GM21528 (cell line): ENCODE results near the gene LRRC58.
"Not testable (repeated sequence)": the region's sequence is repeated elsewhere in the genome, so short reads cannot be mapped to it uniquely, and the experiment has no call there.

Source experiments
- ATAC-seq: cut with Tn5 transposase; IDR thresholded peaks from one replicate; pipeline ENCODE4 v1.9.1; 2021; ENCODE audit warnings: mild to moderate bottlenecking, moderate library complexity; ENCODE audit not compliant: unreplicated experiment, low FRiP score

LRRC58 gene

DNA sequence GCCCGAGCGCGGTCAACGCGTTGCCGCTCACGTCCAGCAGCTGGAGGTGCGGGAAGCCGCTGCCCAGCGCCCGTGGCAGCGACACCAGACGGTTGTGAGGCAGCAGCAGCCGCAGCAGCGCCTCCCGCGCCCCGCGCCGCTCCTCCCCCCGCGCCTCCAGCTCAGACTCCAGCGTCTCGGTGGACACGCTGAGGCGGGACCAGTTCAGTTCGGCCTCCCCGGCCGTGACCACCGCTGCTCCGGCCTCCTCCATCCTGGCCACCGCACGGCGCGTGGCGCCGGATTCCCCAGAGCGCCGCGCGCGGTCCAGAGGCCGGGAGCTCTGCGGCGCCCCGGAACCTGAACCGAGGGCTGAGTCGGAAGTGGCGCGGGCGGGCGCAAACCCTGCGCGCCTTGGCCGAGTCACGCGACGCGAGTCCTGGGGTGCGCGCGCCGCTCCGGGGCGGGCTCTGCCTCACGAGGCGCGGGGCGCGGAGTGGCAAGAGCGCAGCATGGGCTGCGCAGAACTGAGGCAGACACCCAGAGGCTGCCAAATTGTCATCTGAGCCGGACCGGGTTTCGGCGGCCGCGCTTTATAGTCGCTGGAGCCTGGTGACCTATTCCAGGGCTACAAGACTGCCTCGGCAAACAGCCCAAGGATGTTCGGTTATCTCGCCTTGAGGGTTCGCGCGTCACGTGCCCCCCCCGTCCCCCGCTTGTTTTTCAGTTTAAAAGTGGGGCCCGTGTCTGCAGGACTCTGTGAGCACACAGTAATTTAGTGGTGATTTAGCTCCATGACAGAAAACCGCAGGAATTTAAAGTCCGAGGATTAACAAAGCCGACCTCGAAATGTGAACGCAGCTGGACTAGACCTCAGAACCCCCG is at the start of gene LRRC58:
LRRC58 (minus strand) TSS at position 364 of the 864 bp plus-strand sequence; CDS start at position 253, 111 bp downstream.
- peak; percentile 90 for ATAC-seq

DNA sequence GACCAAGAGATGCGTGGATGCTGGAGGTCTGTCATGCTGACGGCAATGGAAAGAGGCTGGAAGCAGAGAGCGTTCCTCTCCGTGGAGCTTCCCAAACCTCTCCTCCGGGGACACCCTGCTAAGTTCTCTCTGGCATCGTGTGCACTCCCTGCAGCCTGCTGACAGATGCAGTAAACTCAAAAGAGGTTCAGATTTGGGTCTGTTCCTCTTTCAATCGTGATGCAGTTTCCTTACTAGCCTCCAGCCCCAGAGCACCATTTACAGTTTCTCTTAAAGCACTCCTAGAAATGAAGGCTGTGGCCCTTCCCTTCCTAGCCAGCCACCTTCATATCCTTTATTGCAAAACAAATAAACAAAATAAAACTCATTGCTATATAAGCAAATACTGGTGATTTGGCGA is 47.3 kb upstream of the LRRC58 start:
- ATAC-seq, result no peak

DNA sequence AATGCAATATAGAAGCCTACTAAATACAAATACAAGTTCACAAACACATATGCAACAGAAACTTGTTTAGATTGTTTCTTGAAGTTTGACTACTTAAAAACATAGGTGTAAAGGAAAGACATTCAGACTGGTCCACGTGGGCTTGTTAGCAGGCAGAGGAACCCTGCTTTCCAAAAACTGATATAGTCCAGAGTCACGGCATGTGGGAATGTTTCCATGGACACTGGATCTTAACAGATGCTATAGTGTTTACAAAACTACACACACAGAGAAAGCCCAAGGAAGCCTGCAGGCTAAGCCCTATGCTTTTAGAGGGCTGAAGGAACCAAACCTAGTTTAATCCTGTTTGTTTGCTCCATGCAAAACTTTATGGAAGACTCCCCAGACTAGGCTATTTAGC is 45.2 kb upstream of the LRRC58 start:
- no peak for ATAC-seq

DNA sequence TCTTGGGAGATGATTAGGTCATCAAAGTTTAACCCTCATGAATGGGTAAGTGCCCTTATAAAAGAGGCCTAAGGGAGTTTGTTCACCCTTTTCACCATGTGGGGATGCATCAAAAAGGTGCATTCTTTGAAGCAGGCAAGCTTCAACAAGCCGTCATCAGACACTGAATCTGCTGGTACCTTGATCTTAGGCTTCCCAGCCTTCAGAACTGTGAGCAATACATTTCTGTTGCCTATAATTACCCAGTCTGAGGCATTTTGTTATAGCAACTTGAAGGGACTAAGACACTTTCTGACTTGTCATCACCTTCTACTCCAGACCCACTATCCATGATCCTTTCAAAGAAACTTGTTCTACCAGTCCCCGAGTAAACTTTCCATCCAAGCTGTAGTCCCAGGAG is 44.6 kb upstream of the LRRC58 start:
- no peak for ATAC-seq

DNA sequence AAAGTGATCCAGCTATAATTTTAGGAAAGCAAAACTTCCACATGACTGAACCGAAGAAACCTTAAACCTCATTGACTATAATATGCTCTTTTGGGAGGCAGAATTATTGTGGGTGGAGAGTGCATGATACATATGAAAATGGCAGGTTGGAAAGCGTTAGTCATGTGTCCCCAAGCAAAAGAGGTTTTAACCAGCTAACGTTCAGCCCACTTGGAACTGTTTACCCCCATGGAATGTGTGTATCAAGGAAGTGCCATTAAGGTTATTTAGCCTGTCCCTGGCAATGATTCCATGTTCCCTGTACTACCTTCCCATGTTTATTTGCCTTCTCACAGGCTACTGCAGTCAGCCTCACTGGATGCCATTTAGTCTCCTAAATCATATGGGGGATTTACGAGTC is 44.1 kb upstream of the LRRC58 start:
- ATAC-seq, result no peak

DNA sequence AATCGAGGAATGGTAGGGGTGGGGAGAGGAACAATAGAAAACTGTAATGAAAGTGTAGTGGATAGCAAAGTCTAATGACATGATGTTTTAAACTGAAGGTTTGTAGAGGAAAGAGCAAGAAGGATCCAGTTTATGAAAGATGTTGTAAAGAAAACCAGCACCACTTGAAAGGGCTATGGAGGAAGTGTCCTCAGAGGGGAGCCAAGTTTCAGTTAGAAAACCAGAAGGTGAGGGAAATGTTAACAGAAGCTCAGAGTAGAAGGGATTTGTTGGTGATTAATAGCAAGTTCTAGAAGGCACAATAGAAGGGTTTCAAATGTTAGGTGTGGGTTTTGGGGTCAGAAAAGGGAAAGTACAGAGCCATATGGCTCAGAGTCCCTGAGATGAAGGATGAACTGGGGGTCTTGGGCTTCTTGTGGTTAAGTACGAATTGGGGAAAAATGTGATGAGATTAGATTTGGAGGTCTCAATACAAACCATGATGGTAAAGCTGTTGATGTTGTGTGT is 33.8 kb upstream of the LRRC58 start:
- no peak for ATAC-seq

DNA sequence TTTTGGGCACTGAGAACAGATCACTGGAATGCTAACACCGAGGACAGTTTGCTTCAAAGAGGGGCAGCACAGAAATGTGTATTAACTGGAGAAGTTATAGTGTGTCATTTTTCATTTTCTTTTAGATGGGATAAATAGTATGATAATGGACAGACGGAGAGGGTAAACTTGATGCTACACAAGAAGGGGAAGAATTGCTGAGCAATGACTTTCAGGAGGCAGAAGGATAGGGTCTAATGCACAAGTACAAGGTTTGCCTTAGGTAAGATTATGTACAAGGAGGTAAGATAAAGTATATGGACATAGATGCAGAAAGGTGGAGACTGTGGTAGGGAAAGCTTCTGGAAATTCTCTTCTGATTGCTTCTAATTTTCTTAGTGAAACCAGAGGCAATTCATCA is 32.3 kb upstream of the LRRC58 start:
- ATAC-seq, result no peak

DNA sequence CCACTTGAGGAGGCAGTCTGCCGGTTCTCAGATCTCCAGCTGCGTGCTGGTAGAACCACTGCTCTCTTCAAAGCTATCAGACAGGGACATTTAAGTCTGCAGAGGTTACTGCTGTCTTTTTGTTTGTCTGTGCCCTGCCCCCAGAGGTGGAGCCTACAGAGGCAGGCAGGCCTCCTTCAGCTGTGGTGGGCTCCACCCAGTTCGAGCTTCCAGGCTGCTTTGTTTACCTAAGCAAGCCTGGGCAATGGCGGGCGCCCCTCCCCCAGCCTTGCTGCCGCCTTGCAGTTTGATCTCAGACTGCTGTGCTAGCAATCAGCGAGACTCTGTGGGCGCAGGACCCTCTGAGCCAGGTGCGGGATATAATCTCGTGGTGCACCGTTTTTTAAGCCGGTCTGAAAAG is 28.8 kb upstream of the LRRC58 start:
- ATAC-seq, result not testable (repeated sequence)

DNA sequence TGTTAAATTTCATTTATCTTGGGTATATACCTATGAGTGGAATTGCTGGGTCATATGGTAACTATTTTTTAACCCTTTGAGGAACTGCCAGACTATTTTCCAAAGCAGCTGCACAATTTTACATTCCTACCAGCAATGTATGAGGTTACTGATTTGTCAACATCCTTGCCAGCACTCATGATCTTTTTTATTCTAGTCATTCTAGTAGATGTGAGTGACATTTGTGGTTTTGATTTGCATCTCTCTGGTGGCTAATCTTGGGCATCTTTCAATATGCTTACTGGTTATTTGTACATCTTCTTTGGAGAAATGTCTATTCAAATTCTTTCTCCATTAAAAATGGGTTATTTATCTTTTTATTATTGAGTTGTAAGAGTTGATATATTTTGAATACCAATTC is 21.3 kb upstream of the LRRC58 start:
- no peak for ATAC-seq

DNA sequence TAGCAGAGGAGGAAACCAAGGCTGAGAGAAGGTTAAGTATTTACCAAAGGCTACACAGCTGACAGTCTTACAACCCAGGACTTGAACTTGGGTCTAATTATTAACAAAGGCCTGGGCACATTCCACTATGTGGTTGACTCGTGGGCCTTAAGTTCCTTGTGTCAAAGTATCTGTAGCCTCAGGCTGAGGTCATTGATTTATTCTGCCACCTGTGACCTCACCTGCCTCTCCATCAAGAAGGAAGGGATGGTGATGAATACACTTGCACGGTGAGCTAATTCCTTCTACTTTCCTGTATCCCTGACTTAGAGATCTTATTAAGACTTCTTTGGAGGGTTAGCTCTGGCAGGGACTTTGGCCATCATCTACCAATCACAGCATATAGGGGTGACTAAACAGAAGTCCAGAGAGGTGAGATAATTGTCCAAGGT is 19.9 kb upstream of the LRRC58 start:
- peak; percentile 96 for ATAC-seq

DNA sequence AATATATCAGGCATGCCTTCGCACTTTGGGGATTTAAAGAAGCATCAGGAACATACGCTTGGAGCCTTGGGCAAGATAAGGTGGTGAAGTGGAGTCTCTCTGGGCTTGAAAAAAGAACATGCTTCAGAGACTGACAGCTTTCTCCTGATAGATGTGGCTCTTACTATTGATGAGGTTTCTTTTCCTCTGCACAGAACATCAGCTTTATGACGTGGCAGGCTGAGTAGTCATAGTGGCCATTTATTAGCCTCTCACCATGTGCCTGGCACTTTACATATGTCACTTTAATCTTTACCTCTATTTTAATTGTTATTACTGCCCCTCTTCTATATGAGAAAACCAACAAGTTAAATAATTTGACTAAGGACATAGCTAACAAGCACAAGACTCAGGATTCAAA is 19.0 kb upstream of the LRRC58 start:
- no peak for ATAC-seq

DNA sequence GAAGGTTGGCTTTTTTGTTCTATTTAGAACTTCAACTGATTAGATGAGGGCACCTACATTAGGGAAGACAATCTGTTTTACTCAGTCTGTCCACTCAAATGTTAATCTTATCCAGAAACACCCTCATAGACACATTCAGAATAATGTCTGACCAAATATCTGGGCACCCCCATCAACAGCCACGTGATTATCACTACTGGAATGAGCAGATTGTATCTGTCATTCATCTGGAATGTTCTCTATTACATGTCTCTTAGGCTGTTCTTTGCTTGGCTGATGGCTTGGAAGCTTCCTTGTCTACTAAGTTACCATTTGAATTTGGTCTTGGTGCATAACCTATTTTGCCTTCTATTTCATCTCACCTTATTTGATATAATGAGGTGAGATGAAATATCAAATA is 15.7 kb upstream of the LRRC58 start:
- no peak for ATAC-seq

DNA sequence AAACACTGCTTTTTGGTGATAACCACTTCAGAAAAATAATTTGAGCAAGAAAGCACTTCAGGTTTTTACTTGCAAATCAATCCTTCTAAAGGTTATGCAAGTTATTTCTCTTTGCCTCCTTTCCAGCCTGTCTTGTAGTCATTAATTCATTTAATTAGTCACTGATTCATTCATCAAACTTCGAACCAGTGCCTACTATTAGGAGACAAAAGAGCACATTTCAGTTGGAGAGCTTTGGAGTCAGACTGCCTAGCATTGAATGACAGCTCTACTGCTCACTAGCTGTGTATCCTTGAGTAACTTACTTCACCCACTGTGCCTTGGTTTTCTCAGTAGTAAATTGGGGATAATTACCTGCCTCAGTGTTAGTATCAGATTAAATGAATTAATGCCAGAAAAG is 14.9 kb upstream of the LRRC58 start:
- no peak for ATAC-seq

DNA sequence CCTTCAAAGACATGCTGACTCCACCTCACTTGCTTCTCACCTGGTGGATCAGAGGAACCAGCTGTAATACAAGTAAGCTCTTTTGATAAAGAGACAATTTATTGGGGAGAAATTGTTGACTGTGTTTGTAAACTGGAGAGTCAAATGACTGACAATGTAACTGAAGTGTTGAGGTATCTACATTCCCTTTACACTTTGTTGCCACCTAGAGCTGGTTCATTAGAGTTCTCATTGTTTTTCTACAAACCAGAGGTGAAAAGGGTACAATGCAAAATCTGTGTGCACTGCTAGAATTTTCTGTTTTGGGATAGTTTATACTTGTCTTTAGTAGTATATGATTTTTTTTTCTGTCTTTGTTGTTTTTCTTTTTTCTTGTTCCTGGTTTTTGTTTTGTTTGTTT is 8.7 kb upstream of the LRRC58 start:
- ATAC-seq, result no peak

DNA sequence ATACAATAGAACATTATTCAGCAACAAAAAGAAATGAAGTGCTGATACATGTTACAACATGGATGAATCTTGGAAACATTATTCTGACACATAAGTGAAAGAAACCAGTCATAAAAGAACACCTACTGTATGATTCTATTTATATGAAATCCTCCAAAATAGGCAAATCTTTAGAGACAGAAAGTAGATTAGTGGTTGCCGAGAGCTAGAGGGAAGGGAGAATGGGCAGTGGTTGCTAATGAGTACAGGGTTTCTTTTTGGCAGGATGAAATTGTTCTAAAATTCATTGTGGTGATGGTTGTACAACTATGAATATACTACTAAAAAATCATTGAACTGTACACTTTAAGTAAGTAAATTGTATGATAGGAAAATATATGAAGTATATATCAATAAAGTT is 6.3 kb upstream of the LRRC58 start:
- ATAC-seq, result no peak

DNA sequence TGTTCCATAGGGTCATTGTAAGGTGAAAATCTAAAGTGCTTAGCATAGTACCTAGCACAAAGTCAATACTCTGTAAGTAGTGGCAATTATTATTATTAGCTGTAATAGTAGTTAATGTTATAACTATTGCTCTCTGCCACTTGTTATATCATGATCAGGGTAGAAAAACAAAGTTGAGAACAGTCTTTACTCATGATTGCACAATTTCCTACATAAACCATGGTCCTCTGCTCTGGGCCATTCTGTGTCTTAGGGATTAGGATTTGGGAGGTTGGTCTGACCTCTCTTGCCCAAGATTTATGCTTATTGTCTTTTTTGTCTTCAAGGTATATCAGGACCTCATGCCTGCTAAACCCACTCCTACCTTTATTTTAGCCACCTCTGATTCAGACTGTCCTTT is 4.3 kb upstream of the LRRC58 start:
- no peak for ATAC-seq

DNA sequence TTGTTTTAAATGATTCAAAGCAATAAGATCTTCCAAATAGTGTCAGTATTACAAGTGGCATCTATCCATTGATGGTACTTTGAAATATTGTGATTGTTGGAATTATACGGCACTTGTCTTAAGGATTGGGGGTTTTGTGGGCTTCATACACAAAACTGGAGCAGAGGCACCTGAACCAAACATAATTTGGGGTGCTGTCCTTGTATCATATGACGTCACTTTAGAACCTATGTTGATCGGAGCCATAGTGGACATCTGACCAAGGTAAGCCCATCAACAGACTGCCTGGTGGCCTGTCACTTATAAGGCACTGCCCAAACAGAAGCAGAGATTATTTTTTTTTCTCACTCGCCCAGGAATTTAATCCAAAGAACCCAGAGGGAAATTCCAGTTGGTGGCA is 2.9 kb upstream of the LRRC58 start:
- ATAC-seq, result no peak

DNA sequence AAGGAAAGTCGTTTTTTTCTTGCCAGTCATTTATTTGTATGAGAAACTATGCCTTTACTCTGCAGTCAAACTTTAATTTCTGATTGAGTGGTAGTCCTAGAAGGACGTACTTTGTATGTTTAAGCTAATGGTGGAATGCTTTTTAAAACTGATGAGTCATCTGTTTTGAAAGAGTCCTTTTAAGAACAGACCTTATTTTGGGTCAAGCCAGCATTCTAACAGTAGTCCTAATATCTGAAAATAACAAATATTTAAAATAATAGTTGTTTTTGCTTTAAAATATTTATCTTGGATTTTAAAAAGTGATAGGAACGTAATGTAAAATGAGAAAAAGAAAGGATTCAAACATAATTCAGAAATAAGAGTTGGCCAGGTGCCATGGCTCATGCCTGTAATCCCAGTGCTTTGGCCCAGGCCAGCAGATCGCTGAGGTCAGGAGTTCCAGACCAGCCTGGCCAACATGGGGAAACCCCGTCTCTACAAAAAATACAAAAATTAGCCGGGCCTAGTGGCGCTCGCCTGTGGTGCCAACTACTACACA is 1.3 kb upstream of the LRRC58 start:
- ATAC-seq, result no peak

DNA sequence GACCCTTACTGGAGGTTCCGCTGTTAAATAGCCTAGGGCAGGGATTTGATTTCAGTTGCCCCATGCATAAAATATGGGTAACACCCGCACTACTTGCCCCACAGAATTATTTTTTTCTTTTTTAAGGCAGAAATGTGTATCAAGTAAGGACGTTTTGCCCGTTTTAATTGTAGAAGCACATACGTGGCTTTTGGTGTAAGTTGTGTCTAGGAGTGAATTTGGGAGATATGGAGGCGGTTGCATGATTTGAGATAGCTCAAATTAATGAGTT is 636 bp upstream of the LRRC58 start:
- ATAC-seq, result no peak

DNA sequence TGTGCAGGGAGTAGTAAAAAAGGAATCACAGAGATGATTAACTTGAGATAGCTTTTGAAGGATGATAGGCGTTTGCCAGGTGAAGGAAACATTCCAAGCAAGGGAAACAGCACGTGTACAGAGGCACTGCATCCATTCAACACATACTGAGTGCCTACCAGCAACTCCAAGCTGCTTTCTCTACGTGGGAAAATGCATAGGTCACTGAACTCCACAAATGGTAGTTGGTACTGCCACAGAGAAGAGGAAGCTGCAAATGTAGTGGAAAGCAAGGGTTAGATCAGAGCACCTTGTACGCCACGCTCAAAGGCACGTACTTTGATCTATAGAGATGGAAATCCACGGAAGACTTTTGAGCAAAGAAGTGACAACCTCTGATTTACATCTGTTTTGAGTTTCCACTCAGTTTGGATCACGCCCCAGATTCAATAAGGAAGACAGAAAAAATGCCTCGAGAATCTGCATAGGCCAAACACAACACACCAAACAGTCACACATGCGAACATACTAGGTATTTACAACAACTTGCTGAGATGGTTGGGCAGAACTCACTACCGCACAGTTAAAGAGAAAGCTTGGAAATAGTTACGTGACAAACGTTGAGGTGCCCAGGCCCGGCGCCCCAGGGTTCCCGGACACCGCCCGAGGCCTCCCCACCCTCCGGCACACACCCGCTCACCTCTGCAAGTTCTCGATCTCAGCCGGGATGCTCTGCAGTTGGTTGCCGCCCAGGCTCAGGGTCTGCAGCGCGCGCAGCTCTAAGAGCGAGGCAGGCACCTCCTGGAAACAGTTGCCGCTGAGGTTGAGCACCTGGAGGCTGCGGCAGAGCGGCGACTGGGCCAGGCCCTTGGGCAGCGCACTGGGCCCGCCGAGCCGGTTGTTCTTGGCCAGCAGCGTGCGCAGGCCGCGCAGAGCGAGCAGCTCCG is 826 bp downstream of the LRRC58 start:
- peak; percentile 60 for ATAC-seq

DNA sequence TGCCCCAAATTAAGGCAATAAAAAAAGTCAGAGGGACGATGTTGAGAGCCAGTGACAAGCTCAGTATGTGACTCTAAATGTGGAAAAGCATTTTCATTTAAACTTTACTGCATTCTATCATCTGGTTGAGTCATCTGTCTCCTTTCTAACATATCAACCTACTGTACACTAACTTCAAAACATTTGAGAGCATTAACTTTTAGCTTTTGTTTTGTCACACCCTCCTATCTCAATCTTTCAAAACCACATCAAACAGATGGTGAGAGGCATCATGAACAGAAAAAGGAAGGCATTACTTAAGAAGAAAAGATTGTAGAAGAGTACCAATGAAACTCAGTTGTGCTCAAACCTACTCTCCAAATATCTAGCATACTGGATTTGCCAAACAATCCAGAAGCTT is 4.8 kb downstream of the LRRC58 start:
- no peak for ATAC-seq
